Measurements from ENCODE around the gene RLF.
A peak's percentile ranks its signal among the peaks of the same experiment; 100 is the strongest.

RLF gene
- 76.0 to 190 (median 112) reads per million in 9 experiments for total RNA-seq

- no peaks in the 10 kb centered on the region for H3K27me3 Mint-ChIP-seq
- H3K9me3 Mint-ChIP-seq, result no peaks in the 10 kb centered on the region
- H3K36me3 Mint-ChIP-seq (ENCODE audit: insufficient read depth), result no peaks in the 10 kb centered on the region
- no peak within 1 kb of the TSS for H3K4me3 Mint-ChIP-seq
- H3K27ac Mint-ChIP-seq, result no peak within 1 kb of the TSS
- DNase-seq (peak; percentile 92 to 96 (median 93)), ATAC-seq (replicated peaks) (peak; percentile 96)
- H3K4me1 Mint-ChIP-seq (ENCODE audit: low read depth in 2 of 2), result peaks cover 17 to 20% of the 10 kb centered on the region in 2 donors
Measured at GRCh38 chr1:40161125-40161887, at the start of gene RLF. Gene RLF, plus strand, starts transcription at chr1:40161387. Its CDS starts 13 bp downstream, at chr1:40161400.

GRCh38 chr1:40114400-40114799, 46.8 kb upstream of the RLF start:
- Mint-ChIP-seq H3K9me3 (peaks cover 6 to 7% of the 10 kb centered on the region in 2 donors), H3K27me3 (peaks cover 60 to 75% of the 10 kb centered on the region in 2 donors), H3K4me1 (ENCODE audit: low read depth in 2 of 2) (no peaks in the 10 kb centered on the region), H3K4me3 (no peak overlapping the region), H3K27ac (no peak overlapping the region), H3K36me3 (ENCODE audit: insufficient read depth) (no peaks in the 10 kb centered on the region)
- ATAC-seq (replicated peaks) (no peak), DNase-seq (no peak)

GRCh38 chr1:40120128-40120527, 41.1 kb upstream of the RLF start:
- no peak for ATAC-seq (replicated peaks)
- no peak for DNase-seq
- Mint-ChIP-seq H3K27ac (no peak overlapping the region), H3K9me3 (no peaks in the 10 kb centered on the region), H3K4me3 (no peak overlapping the region), H3K4me1 (ENCODE audit: low read depth in 2 of 2) (no peaks in the 10 kb centered on the region), H3K36me3 (ENCODE audit: insufficient read depth) (no peaks in the 10 kb centered on the region), H3K27me3 (peaks cover 35% of the 10 kb centered on the region in 2 donors)

- ATAC-seq (replicated peaks), result no peak
- H3K27me3 Mint-ChIP-seq, result peaks cover 17 to 19% of the 10 kb centered on the region in 2 donors
- H3K4me3 Mint-ChIP-seq, result no peak overlapping the region
- no peaks in the 10 kb centered on the region for H3K36me3 Mint-ChIP-seq (ENCODE audit: insufficient read depth)
- DNase-seq, result no peak
- no peak overlapping the region for H3K27ac Mint-ChIP-seq
- no peaks in the 10 kb centered on the region for H3K4me1 Mint-ChIP-seq (ENCODE audit: low read depth in 2 of 2)
- no peaks in the 10 kb centered on the region for H3K9me3 Mint-ChIP-seq
Measured at GRCh38 chr1:40122855-40123254, 38.3 kb upstream of the RLF start.

GRCh38 chr1:40130892-40131291, 30.3 kb upstream of the RLF start:
- no peak for ATAC-seq (replicated peaks)
- H3K27me3 Mint-ChIP-seq, result peaks cover 18 to 45% of the 10 kb centered on the region in 2 donors
- H3K4me3 Mint-ChIP-seq, result no peak overlapping the region
- no peak overlapping the region for H3K27ac Mint-ChIP-seq
- H3K9me3 Mint-ChIP-seq, result no peaks in the 10 kb centered on the region
- no peaks in the 10 kb centered on the region for H3K4me1 Mint-ChIP-seq (ENCODE audit: low read depth in 2 of 2)
- DNase-seq, result no peak
- H3K36me3 Mint-ChIP-seq (ENCODE audit: insufficient read depth), result no peaks in the 10 kb centered on the region

GRCh38 chr1:40132383-40133311, 28.5 kb upstream of the RLF start:
- Mint-ChIP-seq H3K36me3 (ENCODE audit: insufficient read depth) (no peaks in the 10 kb centered on the region), H3K4me3 (peak overlapping the region in 1 of 2 donors; percentile 52), H3K4me1 (ENCODE audit: low read depth in 2 of 2) (no peaks in the 10 kb centered on the region), H3K9me3 (no peaks in the 10 kb centered on the region), H3K27me3 (peaks cover 18 to 45% of the 10 kb centered on the region in 2 donors), H3K27ac (no peak overlapping the region)
- ATAC-seq (replicated peaks), result no peak
- DNase-seq, result no peak

GRCh38 chr1:40133312-40133665, 27.9 kb upstream of the RLF start:
- H3K36me3 Mint-ChIP-seq (ENCODE audit: insufficient read depth), result no peaks in the 10 kb centered on the region
- H3K9me3 Mint-ChIP-seq, result no peaks in the 10 kb centered on the region
- no peaks in the 10 kb centered on the region for H3K4me1 Mint-ChIP-seq (ENCODE audit: low read depth in 2 of 2)
- DNase-seq, result no peak
- no peak for ATAC-seq (replicated peaks)
- peaks cover 18 to 40% of the 10 kb centered on the region in 2 donors for H3K27me3 Mint-ChIP-seq
- H3K27ac Mint-ChIP-seq, result no peak overlapping the region
- H3K4me3 Mint-ChIP-seq, result peak overlapping the region in 1 of 2 donors; percentile 52

GRCh38 chr1:40133839-40134238, 27.3 kb upstream of the RLF start:
- DNase-seq (no peak), ATAC-seq (replicated peaks) (no peak)
- H3K36me3 Mint-ChIP-seq (ENCODE audit: insufficient read depth), result no peaks in the 10 kb centered on the region
- no peak overlapping the region for H3K4me3 Mint-ChIP-seq
- no peak overlapping the region for H3K27ac Mint-ChIP-seq
- H3K9me3 Mint-ChIP-seq, result no peaks in the 10 kb centered on the region
- H3K4me1 Mint-ChIP-seq (ENCODE audit: low read depth in 2 of 2), result no peaks in the 10 kb centered on the region
- H3K27me3 Mint-ChIP-seq, result peaks cover 14 to 39% of the 10 kb centered on the region in 2 donors

GRCh38 chr1:40140211-40140973, 20.8 kb upstream of the RLF start:
- DNase-seq (no peak), ATAC-seq (replicated peaks) (no peak)
- no peak overlapping the region for H3K4me3 Mint-ChIP-seq
- no peaks in the 10 kb centered on the region for H3K36me3 Mint-ChIP-seq (ENCODE audit: insufficient read depth)
- peak overlapping the region; percentile 2 to 22 for H3K27ac Mint-ChIP-seq
- H3K4me1 Mint-ChIP-seq (ENCODE audit: low read depth in 2 of 2), result peaks cover 4 to 7% of the 10 kb centered on the region in 2 donors
- no peaks in the 10 kb centered on the region for H3K9me3 Mint-ChIP-seq
- peaks cover 18 to 29% of the 10 kb centered on the region in 2 donors for H3K27me3 Mint-ChIP-seq

- no peaks in the 10 kb centered on the region for H3K36me3 Mint-ChIP-seq (ENCODE audit: insufficient read depth)
- H3K27me3 Mint-ChIP-seq, result peaks cover 29 to 34% of the 10 kb centered on the region in 2 donors
- no peak for DNase-seq
- peaks cover 4 to 7% of the 10 kb centered on the region in 2 donors for H3K4me1 Mint-ChIP-seq (ENCODE audit: low read depth in 2 of 2)
- ATAC-seq (replicated peaks), result no peak
- no peaks in the 10 kb centered on the region for H3K9me3 Mint-ChIP-seq
- no peak overlapping the region for H3K4me3 Mint-ChIP-seq
- no peak overlapping the region for H3K27ac Mint-ChIP-seq
Measured at GRCh38 chr1:40141878-40142535, 19.2 kb upstream of the RLF start.

GRCh38 chr1:40143891-40144575, 17.2 kb upstream of the RLF start:
- H3K9me3 Mint-ChIP-seq, result no peaks in the 10 kb centered on the region
- peaks cover 4 to 7% of the 10 kb centered on the region in 2 donors for H3K4me1 Mint-ChIP-seq (ENCODE audit: low read depth in 2 of 2)
- H3K27ac Mint-ChIP-seq, result no peak overlapping the region
- no peaks in the 10 kb centered on the region for H3K36me3 Mint-ChIP-seq (ENCODE audit: insufficient read depth)
- DNase-seq (peak; percentile 52 to 63 (median 55)), ATAC-seq (replicated peaks) (peak; percentile 83)
- H3K27me3 Mint-ChIP-seq, result peaks cover 45 to 50% of the 10 kb centered on the region in 2 donors
- no peak overlapping the region for H3K4me3 Mint-ChIP-seq

GRCh38 chr1:40151457-40152079, 9.6 kb upstream of the RLF start:
- DNase-seq (no peak), ATAC-seq (replicated peaks) (no peak)
- no peaks in the 10 kb centered on the region for H3K36me3 Mint-ChIP-seq (ENCODE audit: insufficient read depth)
- H3K4me1 Mint-ChIP-seq (ENCODE audit: low read depth in 2 of 2), result no peaks in the 10 kb centered on the region
- no peaks in the 10 kb centered on the region for H3K9me3 Mint-ChIP-seq
- no peak overlapping the region for H3K4me3 Mint-ChIP-seq
- no peak overlapping the region for H3K27ac Mint-ChIP-seq
- peaks cover 25% of the 10 kb centered on the region in 2 donors for H3K27me3 Mint-ChIP-seq

Measured in effector memory CD8-positive, alpha-beta T cell (primary cell).